GM23338 (cell line): ENCODE results near the gene MRPS26. TPM values are rescaled to one million over a fixed set of nuclear protein-coding genes. Genes with fewer than 3 reads are reported as not detected.

Experiments
- ATAC-seq: fragments of 200-7000 bp; cut with Tn5 transposase; 3 replicates; pipeline ENCODE4 v1.9.1; 2020
- DNase-seq: peaks from one replicate; pipeline ENCODE4 v3.0.0-alpha.2; 2015; ENCODE audit warnings: low spot score
- H2AFZ ChIP-seq: fragments of 200-600 bp; sonication (generic); 2 replicates; pipeline ENCODE4 v1.8.0; 2016; ENCODE audit warnings: antibody characterized with exemption, mild to moderate bottlenecking, moderate library complexity
- H3F3A ChIP-seq: fragments of 200-600 bp; sonication (generic); replicated peaks from 2 replicates; pipeline ENCODE4 v1.8.0; 2017; ENCODE audit warnings: antibody characterized with exemption, mixed run types, low read depth
- H3K27ac ChIP-seq: fragments of 200-600 bp; sonication (generic); 2 replicates; pipeline ENCODE4 v1.6.1; 2016; ENCODE audit warnings: low read depth
- H3K27me3 ChIP-seq: fragments of 200-600 bp; sonication (generic); 2 replicates; pipeline ENCODE4 v1.8.0; 2016; ENCODE audit warnings: mild to moderate bottlenecking, mixed run types, moderate library complexity; ENCODE audit not compliant: insufficient read depth
- H3K36me3 ChIP-seq: fragments of 200-600 bp; sonication (generic); 2 replicates; pipeline ENCODE4 v1.8.0; 2016; ENCODE audit warnings: mild to moderate bottlenecking; ENCODE audit not compliant: insufficient read depth
- H3K4me1 ChIP-seq: fragments of 200-600 bp; sonication (generic); 2 replicates; pipeline ENCODE4 v1.8.0; 2016; ENCODE audit warnings: mild to moderate bottlenecking, moderate library complexity; ENCODE audit not compliant: insufficient read depth
- H3K4me2 ChIP-seq: fragments of 200-600 bp; sonication (generic); 2 replicates; pipeline ENCODE4 v1.7.1; 2017; ENCODE audit warnings: mixed run types
- H3K4me3 ChIP-seq: fragments of 200-600 bp; sonication (generic); 2 replicates; pipeline ENCODE4 v1.6.1; 2016; ENCODE audit warnings: mixed run types
- H3K79me2 ChIP-seq: fragments of 200-600 bp; sonication (generic); replicated peaks from 2 replicates; pipeline ENCODE4 v1.8.0; 2017; ENCODE audit warnings: mild to moderate bottlenecking; ENCODE audit not compliant: insufficient read depth
- H3K9me2 ChIP-seq: fragments of 200-600 bp; sonication (generic); 2 replicates; pipeline ENCODE4 v1.8.0; 2017; ENCODE audit not compliant: insufficient read depth
- H4K20me1 ChIP-seq: fragments of 200-600 bp; sonication (generic); replicated peaks from 2 replicates; pipeline ENCODE4 v1.8.0; 2017; ENCODE audit warnings: mild to moderate bottlenecking; ENCODE audit not compliant: insufficient read depth
- H3K27ac Mint-ChIP-seq: 2 replicates; pipeline ENCODE4 v1.8.0; 2020; ENCODE audit warnings: inconsistent platforms, mild to moderate bottlenecking, moderate library complexity, mixed read lengths
- H3K27me3 Mint-ChIP-seq: 3 replicates; pipeline ENCODE4 v1.8.0; 2022; ENCODE audit warnings: low read depth, mild to moderate bottlenecking, moderate library complexity, mixed read lengths, inconsistent platforms; ENCODE audit not compliant: insufficient read depth, poor library complexity
- H3K36me3 Mint-ChIP-seq: 3 replicates; pipeline ENCODE4 v1.8.0; 2021; ENCODE audit warnings: low read depth, mild to moderate bottlenecking, inconsistent platforms, moderate library complexity, mixed read lengths
- H3K4me1 Mint-ChIP-seq: 3 replicates; pipeline ENCODE4 v1.8.0; 2020; ENCODE audit warnings: mild to moderate bottlenecking, inconsistent platforms, mixed read lengths
- H3K4me3 Mint-ChIP-seq: 3 replicates; pipeline ENCODE4 v1.8.0; 2021; ENCODE audit warnings: moderate library complexity, mild to moderate bottlenecking, inconsistent platforms, mixed read lengths
- H3K9me3 Mint-ChIP-seq: 3 replicates; pipeline ENCODE4 v1.8.0; 2020; ENCODE audit warnings: moderate library complexity, mild to moderate bottlenecking, inconsistent platforms, mixed read lengths
- CREB1 ChIP-seq: fragments of 250-450 bp; sonication (Bioruptor Pico); IDR thresholded peaks from 2 replicates; pipeline ENCODE4 v1.5.0; 2020; ENCODE audit warnings: low read depth, mild to moderate bottlenecking, moderate library complexity
- CTCF ChIP-seq, 2 experiments: fragments of 200-600 bp in 1 of 2; sonication (generic) in 1 of 2; conservative IDR thresholded peaks; 2 replicates each; pipeline versions ENCODE4 v1.5.1 to v1.6.1; 2016 to 2017; ENCODE audit warnings: antibody characterized with exemption in 2 of 2, low read depth in 2 of 2, mild to moderate bottlenecking in 2 of 2, moderate library complexity in 1 of 2
- EZH2 ChIP-seq: fragments of 200-600 bp; sonication (generic); IDR thresholded peaks from one replicate; pipeline ENCODE4 v1.8.0; 2017; ENCODE audit warnings: antibody characterized with exemption, mild to moderate bottlenecking, low read depth; ENCODE audit not compliant: unreplicated experiment
- EZH2phosphoT487 ChIP-seq: fragments of 200-600 bp; sonication (generic); IDR thresholded peaks from one replicate; pipeline ENCODE4 v1.8.1; 2018; ENCODE audit warnings: antibody characterized with exemption; ENCODE audit not compliant: unreplicated experiment
- JUNB ChIP-seq: IDR thresholded peaks from one replicate; pipeline ENCODE4 v1.6.1; 2016; ENCODE audit warnings: antibody characterized with exemption; ENCODE audit not compliant: unreplicated experiment
- REST ChIP-seq: IDR thresholded peaks from one replicate; pipeline ENCODE4 v1.6.1; 2018; ENCODE audit warnings: antibody characterized with exemption; ENCODE audit not compliant: unreplicated experiment
- STAT1 ChIP-seq: IDR thresholded peaks from one replicate; pipeline ENCODE4 v1.6.1; 2016; ENCODE audit warnings: antibody characterized with exemption; ENCODE audit not compliant: unreplicated experiment
- ZNF114 ChIP-seq: fragments of 250-450 bp; sonication (Bioruptor Pico); IDR thresholded peaks from 2 replicates; pipeline ENCODE4 v1.5.0; 2020; ENCODE audit warnings: mild to moderate bottlenecking, moderate library complexity
- ZNF331 ChIP-seq: fragments of 250-450 bp; sonication (Bioruptor Pico); IDR thresholded peaks from 2 replicates; pipeline ENCODE4 v1.5.0; 2020; ENCODE audit warnings: low read depth, mild to moderate bottlenecking, moderate library complexity
- ZNF462 ChIP-seq: fragments of 250-450 bp; sonication (Bioruptor Pico); IDR thresholded peaks from 2 replicates; pipeline ENCODE4 v1.5.0; 2020; ENCODE audit warnings: mild to moderate bottlenecking, moderate library complexity
- polyA plus RNA-seq: library from polyadenylated mRNA; unstranded; fragments of >200 nt; fragmentation: Nextera tagmentation; extraction: Ambion mirVana; gene quantifications from 2 replicates; pipeline ENCODE4 v1.2.1, GENCODE V29; 2016
- total RNA-seq: library from RNA; depleted of rRNA; stranded (reverse); fragments of >200 nt; shearing (Covaris generic); gene quantifications from 2 replicates; pipeline ENCODE4 v1.2.3, GENCODE V29; 2014

MRPS26 gene
- total and polyA plus RNA-seq, 2 experiments from 2014 or later, result 105 to 154 TPM

- TF ChIP-seq ZNF462 (CRISPR knock-in tag), result no peak
- no peak for TF ChIP-seq EZH2phosphoT487
- no peak for TF ChIP-seq EZH2
- TF ChIP-seq ZNF114 (CRISPR knock-in tag), result no peak
- TF ChIP-seq ZNF331 (CRISPR knock-in tag), result no peak
- no peak for TF ChIP-seq JUNB
These were observed 31.7 kb upstream of the MRPS26 start (continued) for GRCh38 chr20:3014179-3014578.

- Histone ChIP-seq H3K4me2 (no peak overlapping the region), H4K20me1 (peaks cover 5% of the 10 kb centered on the region; the same call in 1 of the 2 replicates), H3K9me2 (0 out of 2 replicates have a peak, but pooled peaks cover 5% of the 10 kb centered on the region), H3K4me1 (no peaks in the 10 kb centered on the region), H3K27ac (no peak overlapping the region), H3K36me3 (peaks cover 14% of the 10 kb centered on the region), H3F3A (no peaks in the 10 kb centered on the region), H2AFZ (no peak overlapping the region), H3K79me2 (no peaks in the 10 kb centered on the region), H3K4me3 (no peak overlapping the region), H3K27me3 (no peaks in the 10 kb centered on the region)
- ATAC-seq (no peak), DNase-seq (no peak)
- H3K4me3 Mint-ChIP-seq, result no peak overlapping the region
- no peak overlapping the region for H3K27ac Mint-ChIP-seq
- no peaks in the 10 kb centered on the region for H3K4me1 Mint-ChIP-seq
- H3K36me3 Mint-ChIP-seq, result peaks cover 39% of the 10 kb centered on the region
- peaks cover 11% of the 10 kb centered on the region for H3K9me3 Mint-ChIP-seq
- peaks cover 2% of the 10 kb centered on the region for H3K27me3 Mint-ChIP-seq
- no peak for TF ChIP-seq REST
- TF ChIP-seq STAT1, result no peak
- no peak for TF ChIP-seq ZNF114 (CRISPR knock-in tag)
- TF ChIP-seq CTCF (conservative IDR thresholded peaks at IDR 0.05; ENCODE audit: low read depth in 2 of 2), result no peak
- no peak for TF ChIP-seq CREB1
These were observed 31.2 kb upstream of the MRPS26 start for GRCh38 chr20:3014662-3015061.
